Endothelial cell of umbilical vein (primary cell): ENCODE measurements around the gene CLCN4. TPM values are rescaled to one million over a fixed set of nuclear protein-coding genes. Genes with fewer than 3 reads are reported as not detected.
A peak's percentile ranks its signal among the peaks of the same experiment; 100 is the strongest.

Experiments
- Bru-seq: library from RNA; stranded (reverse); fragments of 400-500 nt; gene quantifications from one replicate; lab custom pipeline; 2021; lab: Mats Ljungman, UMichigan
- BruChase-seq, 2 experiments: library from RNA; stranded (reverse); fragments of 400-500 nt; gene quantifications; one replicate each; lab custom pipeline; 2021; lab: Mats Ljungman, UMichigan
- BruUV-seq: library from RNA; stranded (reverse); fragments of 400-500 nt; replicated peaks from 2 replicates; lab custom pipeline; 2021; lab: Mats Ljungman, UMichigan
- CTCF ChIA-PET: fragments of 300-600, 350-600 bp; sonication (Branson Sonifier 250); formaldehyde crosslinking; loops from one replicate; lab custom pipeline; 2021; ENCODE audit warnings: antibody characterized with exemption, inconsistent platforms; lab: Charles Lee
- POLR2A ChIA-PET: fragments of 300-600, 350-600 bp; sonication (Branson Sonifier 250); formaldehyde crosslinking; loops from one replicate; lab custom pipeline; 2021; ENCODE audit warnings: antibody characterized with exemption, inconsistent platforms; lab: Charles Lee
- DNase-seq: peaks from one replicate; pipeline ENCODE4 v3.0.0-alpha.2; 2011; ENCODE audit warnings: low read depth, low spot score
- FAIRE-seq: peaks from 2 replicates; lab custom pipeline; 2011; peaks lifted over from hg19 to GRCh38; lab: Jason Lieb, UNC
- H2AFZ ChIP-seq: 2 replicates; pipeline ENCODE4 v1.6.0; 2012; ENCODE audit warnings: low read depth, low read length, control low read depth, inconsistent platforms
- H3K27ac ChIP-seq: 2 replicates; pipeline ENCODE4 v1.5.1; 2011; ENCODE audit warnings: low read depth, mild to moderate bottlenecking, control low read depth, low read length, moderate library complexity; ENCODE audit not compliant: insufficient read depth
- H3K27me3 ChIP-seq, 2 experiments: 2 replicates each; pipeline versions ENCODE4 v1.6.0 to v1.6.1; 2011; ENCODE audit warnings: low read length in 2 of 2, mixed read lengths in 1 of 2; ENCODE audit not compliant: control insufficient read depth in 2 of 2, insufficient read depth in 2 of 2
- H3K36me3 ChIP-seq, 2 experiments: 2 replicates in 1 of 2; 3 replicates in 1 of 2; pipeline ENCODE4 v1.5.1; 2011; ENCODE audit warnings: low read length in 2 of 2, mild to moderate bottlenecking in 1 of 2, moderate library complexity in 1 of 2; ENCODE audit not compliant: control insufficient read depth in 2 of 2, insufficient read depth in 2 of 2; ENCODE audit errors: extremely low read depth in 1 of 2
- H3K4me1 ChIP-seq: 3 replicates; pipeline ENCODE4 v1.5.1; 2011; ENCODE audit warnings: mild to moderate bottlenecking, low read length; ENCODE audit not compliant: control insufficient read depth, insufficient read depth; ENCODE audit errors: extremely low read depth
- H3K4me2 ChIP-seq: 2 replicates; pipeline ENCODE4 v1.6.1; 2011; ENCODE audit warnings: low read length, control low read depth, mixed read lengths; ENCODE audit not compliant: insufficient read depth
- H3K4me3 ChIP-seq, 3 experiments: fragments of 200-600 bp in 1 of 3; sonication (generic), shearing (Covaris generic) in 1 of 3; replicated peaks in 1 of 3; 2 replicates each; pipeline ENCODE4 v1.5.1; 2011 to 2016; ENCODE audit warnings: control low read depth in 3 of 3, low read length in 3 of 3, mild to moderate bottlenecking in 2 of 3, inconsistent platforms in 1 of 3, low read depth in 1 of 3, moderate library complexity in 1 of 3; ENCODE audit not compliant: insufficient read depth in 1 of 3
- H3K79me2 ChIP-seq: 2 replicates; pipeline ENCODE4 v1.6.0; 2012; ENCODE audit warnings: low read length, inconsistent platforms; ENCODE audit not compliant: control insufficient read depth, insufficient read depth
- H3K9ac ChIP-seq: replicated peaks from 2 replicates; pipeline ENCODE3; 2011; ENCODE audit warnings: low read length, control low read depth; ENCODE audit not compliant: insufficient read depth; ENCODE audit errors: extremely low read depth
- H3K9me1 ChIP-seq: replicated peaks from 3 replicates; pipeline ENCODE4 v1.6.0; 2011; ENCODE audit warnings: mild to moderate bottlenecking, low read length; ENCODE audit not compliant: control insufficient read depth, insufficient read depth; ENCODE audit errors: extremely low read depth
- H3K9me3 ChIP-seq: replicated peaks from 2 replicates; pipeline ENCODE4 v1.5.1; 2012; ENCODE audit warnings: low read length, inconsistent platforms; ENCODE audit not compliant: control insufficient read depth, insufficient read depth
- H4K20me1 ChIP-seq: replicated peaks from 2 replicates; pipeline ENCODE3; 2011; ENCODE audit warnings: mild to moderate bottlenecking, low read length; ENCODE audit not compliant: control insufficient read depth, insufficient read depth; ENCODE audit errors: extremely low read depth
- CTCF ChIP-seq, 2 donors: IDR thresholded peaks; 1 replicate in 1 of 2; 2 replicates in 1 of 2; pipeline ENCODE4 v1.5.1; 2011; ENCODE audit warnings: low read length in 2 of 2, mild to moderate bottlenecking in 2 of 2, moderate library complexity in 2 of 2, control low read depth in 1 of 2, inconsistent platforms in 1 of 2, low read depth in 1 of 2; ENCODE audit not compliant: insufficient read depth in 1 of 2; ENCODE audit errors: extremely low read depth in 1 of 2
- MAX ChIP-seq: IDR thresholded peaks from 2 replicates; pipeline ENCODE4 v1.6.1; 2011; ENCODE audit not compliant: insufficient read depth, insufficient read length
- POLR2A ChIP-seq: IDR thresholded peaks from 2 replicates; pipeline ENCODE4 v1.6.1; 2012; ENCODE audit warnings: low read depth, mild to moderate bottlenecking, control low read depth, low read length
- POLR2AphosphoS5 ChIP-seq: IDR thresholded peaks from 2 replicates; pipeline ENCODE4 v1.6.1; 2012; ENCODE audit warnings: low read depth, mild to moderate bottlenecking, control low read depth, low read length, moderate library complexity; ENCODE audit not compliant: insufficient read depth
- dilution Hi-C: fragments of 300-500 bp; cut with MboI; formaldehyde crosslinking; loops from one replicate; pipeline ENCODE4 v1.15.0; 2019; ENCODE audit warnings: low sequenced_read_pairs; ENCODE audit not compliant: extremely low pct_ligation_motif_present
- intact Hi-C: fragments of 100-400 bp; cut with micrococcal nuclease; formaldehyde crosslinking; loops from one replicate; pipeline ENCODE4 v1.10.0; 2022
- long read RNA-seq: library from polyadenylated mRNA; stranded (forward); transcript quantifications from one replicate; pipeline ENCODE4 v2.0.0, GENCODE V29; 2021
- polyA minus RNA-seq, 3 experiments: library from RNA; depleted of rRNA, polyadenylated mRNA; stranded (reverse); fragments of >200 nt; gene quantifications; 1 replicate in 1 of 3; 2 replicates in 2 of 3; pipeline ENCODE4 v1.2.3, GENCODE V29; 2011
- polyA plus RNA-seq, 4 experiments: library from polyadenylated mRNA; depleted of rRNA in 3 of 4; stranded (reverse) in 3 of 4; unstranded in 1 of 4; fragments of >200 nt; gene quantifications; 2 replicates each; pipeline versions ENCODE4 v1.2.1 to v1.2.3, GENCODE V29; 2011 to 2012; ENCODE audit warnings: missing spikeins in 1 of 4
- total RNA-seq: library from RNA; stranded (reverse); gene quantifications from 2 replicates; pipeline ENCODE4 v1.2.3, GENCODE V29; 2021

The CLCN4 gene
- total RNA-seq (17.0 and 19.8 TPM in 2 replicates), polyA plus RNA-seq (7.2 and 7.6 TPM in 2 replicates), polyA minus RNA-seq (26.1 and 30.0 TPM in 2 replicates), Bru-seq, nascent RNA (percentile 56 among the genes with signal in this experiment), BruChase-seq, experiment 1, labeled RNA remaining after a 6-hour chase (percentile 72 among the genes with signal in this experiment), BruChase-seq, experiment 2, labeled RNA remaining after a 2-hour chase (percentile 52 among the genes with signal in this experiment)
- polyA plus RNA-seq (2011; cell fraction: cytosol; rRNA removed) = 8.2 and 10.7 TPM in 2 replicates
- polyA plus RNA-seq (2011; cell fraction: nucleus; rRNA removed) = 9.7 and 13.5 TPM in 2 replicates
- polyA plus RNA-seq (2012) = 9.4 and 10.3 TPM in 2 replicates
- 0.41 TPM for polyA minus RNA-seq (2011; cell fraction: cytosol; rRNA and poly(A)+ RNA removed)
- 8.1 and 11.1 TPM in 2 replicates for polyA minus RNA-seq (2011; cell fraction: nucleus; rRNA and poly(A)+ RNA removed)
- long read RNA-seq, full-length matches to known transcripts = 1 of 21 reads
- long read RNA-seq, partial matches to known transcripts = 4 of 21 reads
- long read RNA-seq, other reads (novel, unspliced or antisense) = 16 of 21 reads

GRCh38 chrX:10156199-10157031 lies at the start of gene CLCN4:
Gene CLCN4 (plus strand): TSS chrX:10156975. CDS start chrX:10185033, 28,058 bp downstream.
- no peaks in the 10 kb centered on the region for H3K9me1 ChIP-seq
- peak within 1 kb of the TSS; percentile 38 to 91 (median 43) for H3K4me3 ChIP-seq
- peak within 1 kb of the TSS; percentile 97 for H3K4me2 ChIP-seq
- ChIA-PET POLR2A (no interaction called here), CTCF (interaction anchor here (0.6 to 0.9 kb wide), 2 partner anchors 37 to 1286 kb away, joined by 3 to 4 read pairs; no protein-coding TSS in a partner anchor)
- no peaks in the 10 kb centered on the region for H3K36me3 ChIP-seq
- TF ChIP-seq POLR2A (peak; percentile 30), MAX (peak; percentile 51), CTCF (IDR thresholded peaks at IDR 0.05; ENCODE audit: extremely low read depth in 1 of 2, insufficient read depth in 1 of 2, low read depth in 1 of 2, low read length in 2 of 2) (no peak), POLR2AphosphoS5 (peak; percentile 54)
- peak within 1 kb of the TSS; percentile 38 for H2AFZ ChIP-seq
- H3K4me1 ChIP-seq = peaks cover 9% of the 10 kb centered on the region
- H3K79me2 ChIP-seq = peaks cover 3% of the 10 kb centered on the region
- BruUV-seq = no TSS peak
- H3K27ac ChIP-seq = peak within 1 kb of the TSS; percentile 95
- FAIRE-seq (peak; percentile 75), DNase-seq (peak; percentile 46)
- dilution Hi-C loops = no loop called here
- H3K27me3 ChIP-seq = no peaks in the 10 kb centered on the region
- peak within 1 kb of the TSS; percentile 98 for H3K9ac ChIP-seq
- no peaks in the 10 kb centered on the region for H3K9me3 ChIP-seq
- intact Hi-C loops = loop anchor here (5.0 kb wide), 1 partner anchor 144 kb away; no protein-coding TSS in a partner anchor
- no peaks in the 10 kb centered on the region for H4K20me1 ChIP-seq
